IMR-90 (cell line): ENCODE measurements around the gene PAGE2B. TPM values are rescaled to one million over a fixed set of nuclear protein-coding genes. Genes with fewer than 3 reads are reported as not detected.

ENCODE experiments used
- ATAC-seq: fragments of 200-7000 bp; cut with Tn5 transposase; 2 replicates; pipeline ENCODE4 v1.9.1; 2020; ENCODE audit warnings: low read depth, mild to moderate bottlenecking, moderate library complexity
- BruUV-seq: library from RNA; stranded (reverse); fragments of 400-500 nt; replicated peaks from 2 replicates; lab custom pipeline; 2021; lab: Mats Ljungman, UMichigan
- CTCF ChIA-PET: fragments of 300-600 bp; formaldehyde crosslinking; extraction: SDS; loops from one replicate; lab custom pipeline; 2021; ENCODE audit warnings: antibody characterized with exemption; lab: Yijun Ruan, JAX
- POLR2A ChIA-PET: fragments of 300-600 bp; sonication (Branson Sonifier 250); formaldehyde crosslinking; loops from one replicate; lab custom pipeline; 2022; ENCODE audit warnings: antibody characterized with exemption; ENCODE audit not compliant: unreplicated experiment; lab: Charles Lee
- DNase-seq: peaks from one replicate; pipeline ENCODE4 v3.0.0; 2013
- H2AFZ ChIP-seq: replicated peaks from 2 replicates; pipeline ENCODE3; 2013; ENCODE audit warnings: low read length, mild to moderate bottlenecking; ENCODE audit not compliant: poor library complexity
- H2AK5ac ChIP-seq: 2 replicates; pipeline ENCODE4 v1.6.1; 2013; ENCODE audit warnings: low read depth, low read length, inconsistent platforms
- H2AK9ac ChIP-seq: replicated peaks from 2 replicates; pipeline ENCODE3; 2013; ENCODE audit warnings: mild to moderate bottlenecking, low read depth, low read length, moderate library complexity; ENCODE audit not compliant: poor library complexity
- H2BK120ac ChIP-seq: 2 replicates; pipeline ENCODE4 v1.6.1; 2013; ENCODE audit warnings: low read depth, low read length, inconsistent platforms
- H2BK15ac ChIP-seq: 3 replicates; pipeline ENCODE4 v1.6.1; 2013; ENCODE audit warnings: low read depth, low read length, inconsistent platforms
- H2BK20ac ChIP-seq: 2 replicates; pipeline ENCODE4 v1.6.1; 2013; ENCODE audit warnings: low read depth, mild to moderate bottlenecking, inconsistent platforms, low read length, moderate library complexity
- H2BK5ac ChIP-seq: 2 replicates; pipeline ENCODE4 v1.6.1; 2013; ENCODE audit warnings: mild to moderate bottlenecking, low read depth, low read length, inconsistent platforms; ENCODE audit not compliant: poor library complexity, severe bottlenecking
- H3K14ac ChIP-seq: replicated peaks from 2 replicates; pipeline ENCODE4 v1.6.1; 2013; ENCODE audit warnings: low read depth, low read length, inconsistent platforms
- H3K18ac ChIP-seq: 2 replicates; pipeline ENCODE4 v1.6.1; 2013; ENCODE audit warnings: low read depth, low read length, control low read depth
- H3K23ac ChIP-seq: 2 replicates; pipeline ENCODE4 v1.6.1; 2013; ENCODE audit warnings: low read depth, low read length, inconsistent platforms
- H3K27ac ChIP-seq: 2 replicates; pipeline ENCODE4 v1.5.1; 2013; ENCODE audit warnings: mild to moderate bottlenecking, control low read depth, low read length; ENCODE audit not compliant: insufficient read depth
- H3K27me3 ChIP-seq: 2 replicates; pipeline ENCODE4 v1.6.1; 2013; ENCODE audit warnings: low read length; ENCODE audit not compliant: control insufficient read depth, insufficient read depth
- H3K36me3 ChIP-seq: 2 replicates; pipeline ENCODE4 v1.6.1; 2013; ENCODE audit warnings: low read length, mixed read lengths; ENCODE audit not compliant: control insufficient read depth, insufficient read depth
- H3K4ac ChIP-seq: 2 replicates; pipeline ENCODE4 v1.6.1; 2013; ENCODE audit warnings: low read depth, low read length, inconsistent platforms
- H3K4me1 ChIP-seq: 2 replicates; pipeline ENCODE4 v1.6.1; 2013; ENCODE audit warnings: low read length, mixed read lengths; ENCODE audit not compliant: control insufficient read depth, insufficient read depth
- H3K4me2 ChIP-seq: 2 replicates; pipeline ENCODE4 v1.6.1; 2013; ENCODE audit warnings: low read depth, mild to moderate bottlenecking, control low read depth, low read length, moderate library complexity
- H3K4me3 ChIP-seq: 2 replicates; pipeline ENCODE4 v1.5.1; 2013; ENCODE audit warnings: low read depth, mild to moderate bottlenecking, control low read depth, low read length, moderate library complexity; ENCODE audit not compliant: insufficient read depth
- H3K56ac ChIP-seq: 2 replicates; pipeline ENCODE4 v1.6.1; 2013; ENCODE audit warnings: low read length, inconsistent platforms; ENCODE audit not compliant: insufficient read depth; ENCODE audit errors: extremely low read depth
- H3K79me1 ChIP-seq, 2 experiments: 2 replicates each; pipeline ENCODE4 v1.6.1; 2013; ENCODE audit warnings: low read length in 2 of 2, inconsistent platforms in 1 of 2, low read depth in 1 of 2
- H3K9ac ChIP-seq: 2 replicates; pipeline ENCODE4 v1.6.1; 2013; ENCODE audit warnings: low read depth, low read length, control low read depth
- H3K9me1 ChIP-seq: 2 replicates; pipeline ENCODE4 v1.6.1; 2013; ENCODE audit warnings: low read length, inconsistent platforms; ENCODE audit not compliant: insufficient read depth
- H3K9me3 ChIP-seq: 2 replicates; pipeline ENCODE4 v1.6.1; 2013; ENCODE audit warnings: low read length; ENCODE audit not compliant: control insufficient read depth, insufficient read depth
- H4K20me1 ChIP-seq: 2 replicates; pipeline ENCODE4 v1.6.1; 2013; ENCODE audit warnings: low read length, inconsistent platforms; ENCODE audit not compliant: insufficient read depth
- H4K5ac ChIP-seq: 2 replicates; pipeline ENCODE4 v1.6.1; 2013; ENCODE audit warnings: mild to moderate bottlenecking, low read depth, low read length, control low read depth
- H4K8ac ChIP-seq, 2 experiments: 2 replicates each; pipeline ENCODE4 v1.6.1; 2013; ENCODE audit warnings: low read depth in 2 of 2, low read length in 2 of 2, control low read depth in 1 of 2, inconsistent platforms in 1 of 2
- H4K91ac ChIP-seq: 2 replicates; pipeline ENCODE4 v1.6.1; 2013; ENCODE audit warnings: low read depth, low read length, inconsistent platforms; ENCODE audit not compliant: insufficient read depth
- BHLHE40 ChIP-seq: fragments of 150-350 bp; IDR thresholded peaks from 2 replicates; pipeline ENCODE4 v1.6.1; 2016; ENCODE audit warnings: mild to moderate bottlenecking, low read depth, low read length
- CEBPB ChIP-seq: IDR thresholded peaks from 2 replicates; pipeline ENCODE4 v1.6.1; 2012; ENCODE audit warnings: low read depth, low read length, improper control_type of control experiment
- CHD1 ChIP-seq: IDR thresholded peaks from 2 replicates; pipeline ENCODE4 v1.6.1; 2012; ENCODE audit warnings: low read depth, low read length, improper control_type of control experiment
- CTCF ChIP-seq: conservative IDR thresholded peaks from 2 replicates; pipeline ENCODE4 v1.5.1; 2012; ENCODE audit warnings: mild to moderate bottlenecking, low read depth, low read length, improper control_type of control experiment
- ELK1 ChIP-seq: fragments of 150-350 bp; IDR thresholded peaks from 2 replicates; pipeline ENCODE4 v1.6.1; 2016; ENCODE audit warnings: low read depth, mild to moderate bottlenecking, low read length, moderate library complexity, borderline replicate concordance
- FOS ChIP-seq: fragments of 150-350 bp; IDR thresholded peaks from 2 replicates; pipeline ENCODE4 v1.6.1; 2016; ENCODE audit warnings: low read depth, low read length
- MAFK ChIP-seq: IDR thresholded peaks from 2 replicates; pipeline ENCODE4 v1.6.1; 2012; ENCODE audit warnings: low read depth, low read length, improper control_type of control experiment
- MAZ ChIP-seq: IDR thresholded peaks from 2 replicates; pipeline ENCODE4 v1.6.1; 2012; ENCODE audit warnings: low read depth, mild to moderate bottlenecking, low read length, improper control_type of control experiment, moderate library complexity, borderline replicate concordance
- MXI1 ChIP-seq: IDR thresholded peaks from 2 replicates; pipeline ENCODE4 v1.6.1; 2012; ENCODE audit warnings: low read depth, mild to moderate bottlenecking, low read length, moderate library complexity, borderline replicate concordance
- NFE2L2 ChIP-seq: fragments of 150-350 bp; IDR thresholded peaks from 2 replicates; pipeline ENCODE4 v1.6.1; 2016; ENCODE audit warnings: low read depth, mild to moderate bottlenecking, low read length
- POLR2A ChIP-seq: IDR thresholded peaks from 2 replicates; pipeline ENCODE4 v1.6.1; 2012; ENCODE audit warnings: mild to moderate bottlenecking, low read depth, low read length
- RAD21 ChIP-seq: IDR thresholded peaks from 2 replicates; pipeline ENCODE4 v1.6.1; 2012; ENCODE audit warnings: low read length, improper control_type of control experiment
- RCOR1 ChIP-seq: IDR thresholded peaks from 2 replicates; pipeline ENCODE4 v1.6.1; 2012; ENCODE audit warnings: mild to moderate bottlenecking, low read length, improper control_type of control experiment; ENCODE audit not compliant: insufficient replicate concordance
- RFX5 ChIP-seq: IDR thresholded peaks from 2 replicates; pipeline ENCODE4 v1.8.0; 2012; ENCODE audit warnings: low read depth, mild to moderate bottlenecking, low read length, moderate library complexity
- SMC3 ChIP-seq: fragments of 150-350 bp; IDR thresholded peaks from 2 replicates; pipeline ENCODE4 v1.6.1; 2016; ENCODE audit warnings: low read depth, mild to moderate bottlenecking, antibody characterized with exemption, low read length, moderate library complexity
- USF2 ChIP-seq: fragments of 150-350 bp; IDR thresholded peaks from 2 replicates; pipeline ENCODE4 v1.6.1; 2017; ENCODE audit warnings: mild to moderate bottlenecking, antibody characterized with exemption, low read length, low read depth
- WGBS, 2 experiments: methylation state at CpG; one replicate each; pipeline versions ENCODE4 v1.1.5 to v1.1.7; 2013; ENCODE audit warnings: missing lambda C conversion rate in 2 of 2; ENCODE audit not compliant: insufficient read length in 1 of 2; ENCODE audit errors: extremely low coverage in 2 of 2; 5-methylcytosine and 5-hydroxymethylcytosine counted together
- dilution Hi-C: fragments of 300-500 bp; cut with HindIII; formaldehyde crosslinking; loops from one replicate; pipeline ENCODE4 v1.14.3; 2018; ENCODE audit warnings: low sequenced_read_pairs; ENCODE audit not compliant: unreplicated experiment
- in situ Hi-C: fragments of 300-500 bp; cut with MboI; formaldehyde crosslinking; loops from 3 replicates; pipeline ENCODE4 v1.14.3; 2019; ENCODE audit warnings: low sequenced_read_pairs, inconsistent platforms, mixed read lengths
- intact Hi-C: fragments of 100-400 bp; cut with micrococcal nuclease; formaldehyde crosslinking; loops from 2 replicates; pipeline ENCODE4 v1.10.0; 2022
- polyA plus RNA-seq, 3 experiments: library from polyadenylated mRNA; depleted of rRNA; stranded (reverse); fragments of >200 nt; gene quantifications; 2 replicates each; pipeline ENCODE4 v1.2.3, GENCODE V29; 2012; ENCODE audit warnings: low replicate concordance in 1 of 3
- total RNA-seq: library from RNA; depleted of rRNA; stranded (reverse); fragments of >200 nt; gene quantifications from 2 replicates; pipeline ENCODE4 v1.2.3, GENCODE V29; 2012

The PAGE2B gene
- total and polyA plus RNA-seq, 2 of the 4 experiments (the other 2 are of a cell fraction): not detected

- in situ Hi-C loops: no loop called here
- no peak overlapping the region for H3K23ac ChIP-seq
- no peak overlapping the region for H2AK9ac ChIP-seq
- H4K91ac ChIP-seq: no peak overlapping the region
- no peak overlapping the region for H2BK15ac ChIP-seq
- no peak overlapping the region for H3K56ac ChIP-seq
- no peaks in the 10 kb centered on the region for H3K36me3 ChIP-seq
- no peak overlapping the region for H3K4ac ChIP-seq
- TF ChIP-seq SMC3 (no peak), ELK1 (no peak), MXI1 (no peak), MAFK (no peak), BHLHE40 (no peak), RCOR1 (no peak), USF2 (no peak), POLR2A (no peak), RFX5 (no peak), CHD1 (no peak), MAZ (no peak), FOS (no peak), CEBPB (no peak), RAD21 (no peak), NFE2L2 (no peak), CTCF (no peak)
- H3K9ac ChIP-seq: no peak overlapping the region
- no peaks in the 10 kb centered on the region for H3K9me3 ChIP-seq
- H2BK20ac ChIP-seq: no peak overlapping the region
- H3K27ac ChIP-seq: no peak overlapping the region
- H3K14ac ChIP-seq: no peak overlapping the region
- H3K4me2 ChIP-seq: no peak overlapping the region
- no peak overlapping the region for H4K8ac ChIP-seq
- H3K4me1 ChIP-seq: no peaks in the 10 kb centered on the region
- POLR2A ChIA-PET: no interaction called here
- H2BK120ac ChIP-seq: no peak overlapping the region
- no peak overlapping the region for H3K4me3 ChIP-seq
- H2BK5ac ChIP-seq: no peak overlapping the region
- no CpG with 5 or more reads among the region's 2 CpGs for WGBS, 2 experiments
- CTCF ChIA-PET: no interaction called here
- no TSS peak for BruUV-seq
- H3K27me3 ChIP-seq: peaks cover 11% of the 10 kb centered on the region
- no peak overlapping the region for H2AK5ac ChIP-seq
- no peak overlapping the region for H2AFZ ChIP-seq
- no peaks in the 10 kb centered on the region for H3K9me1 ChIP-seq
- no peak for DNase-seq
- no peak for ATAC-seq
- H4K20me1 ChIP-seq: no peaks in the 10 kb centered on the region
- intact Hi-C loops: no loop called here
- no peak overlapping the region for H4K5ac ChIP-seq
- dilution Hi-C loops: no loop called here
- no peak overlapping the region for H3K18ac ChIP-seq
- H3K79me1 ChIP-seq: no peaks in the 10 kb centered on the region
Measured at GRCh38 chrX:55029291-55029690, 45.5 kb upstream of the PAGE2B start.
